ENCODE data around the gene DCPS.

The DCPS gene

GRCh38 chr11:126328444-126328843 lies 24.6 kb downstream of the DCPS start:
- peaks cover 5 to 6% of the 10 kb centered on the region in 2 donors for H3K36me3 ChIP-seq (ENCODE audit: control insufficient read depth in 1 of 2, insufficient read depth in 2 of 2, low read length in 2 of 2)
- no peak overlapping the region for H3K27ac ChIP-seq (ENCODE audit: low read length)
- H3K27me3 ChIP-seq (ENCODE audit: low read depth, low read length): no peaks in the 10 kb centered on the region
- peaks cover 0 to 8% of the 10 kb centered on the region in 2 donors for H3K4me1 ChIP-seq (ENCODE audit: control insufficient read depth in 1 of 2, insufficient read depth in 2 of 2, low read length in 2 of 2)
- H3K9me3 ChIP-seq (ENCODE audit: control insufficient read depth in 1 of 2, low read length in 2 of 2): no peaks in the 10 kb centered on the region
- no peak overlapping the region for H3K4me3 ChIP-seq (ENCODE audit: low read depth in 1 of 2, low read length in 2 of 2)

- H3K27ac ChIP-seq (ENCODE audit: low read length): no peak overlapping the region
Observed at GRCh38 chr11:126328938-126329643, 25.2 kb downstream of the DCPS start.

GRCh38 chr11:126329644-126330211 lies 25.9 kb downstream of the DCPS start:
- Histone ChIP-seq H3K27me3 (ENCODE audit: low read depth, low read length) (no peaks in the 10 kb centered on the region), H3K9me3 (ENCODE audit: control insufficient read depth in 1 of 2, low read length in 2 of 2) (no peaks in the 10 kb centered on the region), H3K4me1 (ENCODE audit: control insufficient read depth in 1 of 2, insufficient read depth in 2 of 2, low read length in 2 of 2) (peaks cover 0 to 8% of the 10 kb centered on the region in 2 donors), H3K27ac (ENCODE audit: low read length) (no peak overlapping the region), H3K36me3 (ENCODE audit: control insufficient read depth in 1 of 2, insufficient read depth in 2 of 2, low read length in 2 of 2) (peaks cover 5 to 6% of the 10 kb centered on the region in 2 donors), H3K4me3 (ENCODE audit: low read depth in 1 of 2, low read length in 2 of 2) (no peak overlapping the region)

More at GRCh38 chr11:126328938-126329643, 25.2 kb downstream of the DCPS start:
- Histone ChIP-seq H3K27me3 (ENCODE audit: low read depth, low read length) (no peaks in the 10 kb centered on the region), H3K9me3 (ENCODE audit: control insufficient read depth in 1 of 2, low read length in 2 of 2) (no peaks in the 10 kb centered on the region), H3K4me3 (ENCODE audit: low read depth in 1 of 2, low read length in 2 of 2) (no peak overlapping the region), H3K36me3 (ENCODE audit: control insufficient read depth in 1 of 2, insufficient read depth in 2 of 2, low read length in 2 of 2) (peaks cover 5 to 6% of the 10 kb centered on the region in 2 donors), H3K4me1 (ENCODE audit: control insufficient read depth in 1 of 2, insufficient read depth in 2 of 2, low read length in 2 of 2) (peaks cover 0 to 8% of the 10 kb centered on the region in 2 donors)

- no peaks in the 10 kb centered on the region for H3K27me3 ChIP-seq (ENCODE audit: low read depth, low read length)
- H3K4me1 ChIP-seq (ENCODE audit: control insufficient read depth in 1 of 2, insufficient read depth in 2 of 2, low read length in 2 of 2): peaks cover 0 to 8% of the 10 kb centered on the region in 2 donors
- no peak overlapping the region for H3K4me3 ChIP-seq (ENCODE audit: low read depth in 1 of 2, low read length in 2 of 2)
- peaks cover 5 to 6% of the 10 kb centered on the region in 2 donors for H3K36me3 ChIP-seq (ENCODE audit: control insufficient read depth in 1 of 2, insufficient read depth in 2 of 2, low read length in 2 of 2)
- no peak overlapping the region for H3K27ac ChIP-seq (ENCODE audit: low read length)
- H3K9me3 ChIP-seq (ENCODE audit: control insufficient read depth in 1 of 2, low read length in 2 of 2): no peaks in the 10 kb centered on the region
Observed at GRCh38 chr11:126331286-126331685, 27.4 kb downstream of the DCPS start.

- Histone ChIP-seq H3K27me3 (ENCODE audit: low read depth, low read length) (no peaks in the 10 kb centered on the region), H3K4me3 (ENCODE audit: low read depth in 1 of 2, low read length in 2 of 2) (no peak overlapping the region), H3K4me1 (ENCODE audit: control insufficient read depth in 1 of 2, insufficient read depth in 2 of 2, low read length in 2 of 2) (peaks cover 0 to 8% of the 10 kb centered on the region in 2 donors), H3K36me3 (ENCODE audit: control insufficient read depth in 1 of 2, insufficient read depth in 2 of 2, low read length in 2 of 2) (peaks cover 5 to 6% of the 10 kb centered on the region in 2 donors), H3K27ac (ENCODE audit: low read length) (no peak overlapping the region), H3K9me3 (ENCODE audit: control insufficient read depth in 1 of 2, low read length in 2 of 2) (no peaks in the 10 kb centered on the region)
Observed at GRCh38 chr11:126332221-126332711, 28.4 kb downstream of the DCPS start.

GRCh38 chr11:126333142-126333541 lies 29.3 kb downstream of the DCPS start:
- Histone ChIP-seq H3K4me1 (ENCODE audit: control insufficient read depth in 1 of 2, insufficient read depth in 2 of 2, low read length in 2 of 2) (peaks cover 0 to 8% of the 10 kb centered on the region in 2 donors), H3K4me3 (ENCODE audit: low read depth in 1 of 2, low read length in 2 of 2) (no peak overlapping the region), H3K27me3 (ENCODE audit: low read depth, low read length) (no peaks in the 10 kb centered on the region), H3K27ac (ENCODE audit: low read length) (no peak overlapping the region), H3K36me3 (ENCODE audit: control insufficient read depth in 1 of 2, insufficient read depth in 2 of 2, low read length in 2 of 2) (peaks cover 5 to 6% of the 10 kb centered on the region in 2 donors), H3K9me3 (ENCODE audit: control insufficient read depth in 1 of 2, low read length in 2 of 2) (no peaks in the 10 kb centered on the region)

- no peak overlapping the region for H3K27ac ChIP-seq (ENCODE audit: low read length)
- H3K4me1 ChIP-seq (ENCODE audit: control insufficient read depth in 1 of 2, insufficient read depth in 2 of 2, low read length in 2 of 2): peaks cover 0 to 21% of the 10 kb centered on the region in 2 donors
- no peaks in the 10 kb centered on the region for H3K9me3 ChIP-seq (ENCODE audit: control insufficient read depth in 1 of 2, low read length in 2 of 2)
- no peaks in the 10 kb centered on the region for H3K27me3 ChIP-seq (ENCODE audit: low read depth, low read length)
- H3K36me3 ChIP-seq (ENCODE audit: control insufficient read depth in 1 of 2, insufficient read depth in 2 of 2, low read length in 2 of 2): peaks cover 6 to 16% of the 10 kb centered on the region in 2 donors
- no peak overlapping the region for H3K4me3 ChIP-seq (ENCODE audit: low read depth in 1 of 2, low read length in 2 of 2)
Observed at GRCh38 chr11:126334659-126335462, 31.0 kb downstream of the DCPS start.

- H3K9me3 ChIP-seq (ENCODE audit: control insufficient read depth in 1 of 2, low read length in 2 of 2): no peaks in the 10 kb centered on the region
- H3K4me3 ChIP-seq (ENCODE audit: low read depth in 1 of 2, low read length in 2 of 2): no peak overlapping the region
- peaks cover 6 to 16% of the 10 kb centered on the region in 2 donors for H3K36me3 ChIP-seq (ENCODE audit: control insufficient read depth in 1 of 2, insufficient read depth in 2 of 2, low read length in 2 of 2)
- no peaks in the 10 kb centered on the region for H3K27me3 ChIP-seq (ENCODE audit: low read depth, low read length)
- H3K4me1 ChIP-seq (ENCODE audit: control insufficient read depth in 1 of 2, insufficient read depth in 2 of 2, low read length in 2 of 2): peaks cover 0 to 25% of the 10 kb centered on the region in 2 donors
- no peak overlapping the region for H3K27ac ChIP-seq (ENCODE audit: low read length)
Observed at GRCh38 chr11:126335463-126335760, 31.6 kb downstream of the DCPS start.

- no peak overlapping the region for H3K27ac ChIP-seq (ENCODE audit: low read length)
- no peaks in the 10 kb centered on the region for H3K9me3 ChIP-seq (ENCODE audit: control insufficient read depth in 1 of 2, low read length in 2 of 2)
- no peaks in the 10 kb centered on the region for H3K27me3 ChIP-seq (ENCODE audit: low read depth, low read length)
- H3K4me1 ChIP-seq (ENCODE audit: control insufficient read depth in 1 of 2, insufficient read depth in 2 of 2, low read length in 2 of 2): peaks cover 0 to 25% of the 10 kb centered on the region in 2 donors
- peaks cover 4 to 17% of the 10 kb centered on the region in 2 donors for H3K36me3 ChIP-seq (ENCODE audit: control insufficient read depth in 1 of 2, insufficient read depth in 2 of 2, low read length in 2 of 2)
- no peak overlapping the region for H3K4me3 ChIP-seq (ENCODE audit: low read depth in 1 of 2, low read length in 2 of 2)
Observed at GRCh38 chr11:126336138-126336541, 32.3 kb downstream of the DCPS start.

- peaks cover 4 to 22% of the 10 kb centered on the region in 2 donors for H3K36me3 ChIP-seq (ENCODE audit: control insufficient read depth in 1 of 2, insufficient read depth in 2 of 2, low read length in 2 of 2)
- no peak overlapping the region for H3K4me3 ChIP-seq (ENCODE audit: low read depth in 1 of 2, low read length in 2 of 2)
- H3K4me1 ChIP-seq (ENCODE audit: control insufficient read depth in 1 of 2, insufficient read depth in 2 of 2, low read length in 2 of 2): peaks cover 0 to 25% of the 10 kb centered on the region in 2 donors
- H3K9me3 ChIP-seq (ENCODE audit: control insufficient read depth in 1 of 2, low read length in 2 of 2): no peaks in the 10 kb centered on the region
- H3K27me3 ChIP-seq (ENCODE audit: low read depth, low read length): no peaks in the 10 kb centered on the region
- H3K27ac ChIP-seq (ENCODE audit: low read length): no peak overlapping the region
Observed at GRCh38 chr11:126336671-126337101, 32.8 kb downstream of the DCPS start.

- H3K4me1 ChIP-seq (ENCODE audit: control insufficient read depth in 1 of 2, insufficient read depth in 2 of 2, low read length in 2 of 2): peaks cover 0 to 21% of the 10 kb centered on the region in 2 donors
- no peaks in the 10 kb centered on the region for H3K27me3 ChIP-seq (ENCODE audit: low read depth, low read length)
- H3K9me3 ChIP-seq (ENCODE audit: control insufficient read depth in 1 of 2, low read length in 2 of 2): no peaks in the 10 kb centered on the region
- H3K36me3 ChIP-seq (ENCODE audit: control insufficient read depth in 1 of 2, insufficient read depth in 2 of 2, low read length in 2 of 2): peaks cover 8 to 21% of the 10 kb centered on the region in 2 donors
- no peak overlapping the region for H3K27ac ChIP-seq (ENCODE audit: low read length)
- no peak overlapping the region for H3K4me3 ChIP-seq (ENCODE audit: low read depth in 1 of 2, low read length in 2 of 2)
Observed at GRCh38 chr11:126337126-126337473, 33.2 kb downstream of the DCPS start.
